CD4-positive, CD25-positive, alpha-beta regulatory T cell (primary cell): Measurements from ENCODE around the gene DNAH10. TPM values are rescaled to one million over a fixed set of nuclear protein-coding genes. Genes with fewer than 3 reads are reported as not detected.
A peak's percentile ranks its signal among the peaks of the same experiment; 100 is the strongest.
"Not testable (repeated sequence)": the region's sequence is repeated elsewhere in the genome, so short reads cannot be mapped to it uniquely, and the experiment has no call there.

Experiments used
- ATAC-seq, 2 donors: fragments of 150-1000 bp; cut with Tn5 transposase; one replicate each; pipeline ENCODE4 v1.10.0; 2021; ENCODE audit warnings: low read depth in 2 of 2, moderate number of reproducible peaks in 2 of 2, moderate library complexity in 1 of 2
- DNase-seq, 3 donors: peaks; one replicate each; pipeline versions ENCODE4 v3.0.0 to v3.0.0-alpha.2; 2012 to 2022; ENCODE audit warnings: mixed read lengths in 1 of 3
- H3K27ac ChIP-seq: one replicate; pipeline ENCODE4 v1.7.0; 2013; ENCODE audit warnings: mild to moderate bottlenecking, low read length; ENCODE audit not compliant: insufficient read depth, poor library complexity, severe bottlenecking
- H3K27me3 ChIP-seq: one replicate; pipeline ENCODE4 v1.7.0; 2013; ENCODE audit warnings: low read length; ENCODE audit not compliant: control insufficient read depth, insufficient read depth
- H3K36me3 ChIP-seq: one replicate; pipeline ENCODE4 v1.7.0; 2013; ENCODE audit warnings: mild to moderate bottlenecking, low read length, moderate library complexity; ENCODE audit not compliant: control insufficient read depth, insufficient read depth
- H3K4me1 ChIP-seq: 2 replicates; pipeline ENCODE4 v1.7.0; 2013; ENCODE audit warnings: mild to moderate bottlenecking, low read length; ENCODE audit not compliant: insufficient read depth, control insufficient read depth, poor library complexity, severe bottlenecking
- H3K4me3 ChIP-seq: one replicate; pipeline ENCODE4 v1.7.0; 2013; ENCODE audit warnings: low read depth, mild to moderate bottlenecking, low read length, moderate library complexity
- H3K9me3 ChIP-seq, 2 experiments: 1 replicate in 1 of 2; 2 replicates in 1 of 2; pipeline ENCODE4 v1.7.0; 2013; ENCODE audit warnings: low read length in 2 of 2, mild to moderate bottlenecking in 1 of 2, moderate library complexity in 1 of 2; ENCODE audit not compliant: control insufficient read depth in 2 of 2
- H3K27ac Mint-ChIP-seq, 3 donors: one replicate each; pipeline ENCODE4 v1.8.0; 2020 to 2022; ENCODE audit warnings: mild to moderate bottlenecking in 3 of 3, mixed read lengths in 3 of 3, moderate library complexity in 2 of 3
- H3K27me3 Mint-ChIP-seq: one replicate; pipeline ENCODE4 v1.8.0; 2022; ENCODE audit warnings: mild to moderate bottlenecking, mixed read lengths
- H3K36me3 Mint-ChIP-seq: one replicate; pipeline ENCODE4 v1.8.0; 2020; ENCODE audit warnings: mixed read lengths
- H3K4me1 Mint-ChIP-seq, 4 donors: one replicate each; pipeline ENCODE4 v1.8.0; 2020 to 2022; ENCODE audit warnings: mixed read lengths in 4 of 4, mild to moderate bottlenecking in 1 of 4
- H3K4me3 Mint-ChIP-seq, 4 donors: one replicate each; pipeline ENCODE4 v1.8.0; 2020 to 2022; ENCODE audit warnings: mild to moderate bottlenecking in 4 of 4, mixed read lengths in 4 of 4, moderate library complexity in 3 of 4
- H3K9me3 Mint-ChIP-seq, 7 donors: one replicate each; pipeline ENCODE4 v1.8.0; 2020 to 2022; ENCODE audit warnings: mixed read lengths in 7 of 7, mild to moderate bottlenecking in 3 of 7, moderate library complexity in 2 of 7
- polyA plus RNA-seq, 4 donors: library from polyadenylated mRNA; unstranded; fragments of 300-500 nt; fragmentation: Illumina TruSeq; gene quantifications; one replicate each; pipeline ENCODE4 v1.2.3, GENCODE V29; 2021
- total RNA-seq: library from RNA; stranded (reverse); gene quantifications from one replicate; pipeline ENCODE4 v1.2.3, GENCODE V29; 2022

The DNAH10 gene
- total and polyA plus RNA-seq, 5 donors from 2014 or later = 0.02 to 0.07 TPM; not detected in 3

GRCh38 chr12:123942911-123943648 is 181.0 kb downstream of the DNAH10 start:
- Mint-ChIP-seq H3K4me1 (peaks cover 0 to 17% (median 10%) of the 10 kb centered on the region in 4 donors), H3K27ac (no peak overlapping the region), H3K4me3 (no peak overlapping the region), H3K36me3 (peaks cover 43% of the 10 kb centered on the region), H3K9me3 (peaks cover 0 to 9% (median 0%) of the 10 kb centered on the region in 7 donors), H3K27me3 (no peaks in the 10 kb centered on the region)
- no peaks in the 10 kb centered on the region for H3K27me3 ChIP-seq
- peaks cover 0 to 6% of the 10 kb centered on the region in 2 experiments for H3K9me3 ChIP-seq
- ATAC-seq (no peak), DNase-seq (no peak)
- H3K4me1 ChIP-seq = peaks cover 7% of the 10 kb centered on the region
- no peak overlapping the region for H3K4me3 ChIP-seq
- peaks cover 21% of the 10 kb centered on the region for H3K36me3 ChIP-seq
- H3K27ac ChIP-seq = no peak overlapping the region

GRCh38 chr12:123943816-123944215 is 181.7 kb downstream of the DNAH10 start:
- ATAC-seq (no peak), DNase-seq (no peak)
- Mint-ChIP-seq H3K4me1 (peaks cover 0 to 14% (median 3%) of the 10 kb centered on the region in 4 donors), H3K27ac (no peak overlapping the region), H3K36me3 (peaks cover 39% of the 10 kb centered on the region), H3K27me3 (no peaks in the 10 kb centered on the region), H3K4me3 (peak overlapping the region in 1 of 4 donors; percentile 7), H3K9me3 (peaks cover 0 to 9% (median 0%) of the 10 kb centered on the region in 7 donors)
- peaks cover under 1% of the 10 kb centered on the region for H3K4me1 ChIP-seq
- H3K27ac ChIP-seq = no peak overlapping the region
- no peak overlapping the region for H3K4me3 ChIP-seq
- peaks cover 0 to 6% of the 10 kb centered on the region in 2 experiments for H3K9me3 ChIP-seq
- H3K27me3 ChIP-seq = no peaks in the 10 kb centered on the region
- peaks cover 21% of the 10 kb centered on the region for H3K36me3 ChIP-seq

GRCh38 chr12:123944696-123945095 is 182.6 kb downstream of the DNAH10 start:
- Mint-ChIP-seq H3K27ac (peak overlapping the region in 1 of 3 donors; percentile 65), H3K4me1 (peaks cover 0 to 12% (median 1%) of the 10 kb centered on the region in 4 donors), H3K9me3 (peaks cover 0 to 9% (median 0%) of the 10 kb centered on the region in 7 donors), H3K27me3 (no peaks in the 10 kb centered on the region), H3K36me3 (peaks cover 36% of the 10 kb centered on the region), H3K4me3 (no peak overlapping the region)
- Histone ChIP-seq H3K27ac (no peak overlapping the region), H3K9me3 (peaks cover 0 to 6% of the 10 kb centered on the region in 2 experiments), H3K36me3 (peaks cover 21% of the 10 kb centered on the region), H3K4me1 (no peaks in the 10 kb centered on the region), H3K4me3 (no peak overlapping the region), H3K27me3 (no peaks in the 10 kb centered on the region)
- no peak for DNase-seq
- ATAC-seq = no peak

- peaks cover 36% of the 10 kb centered on the region for H3K36me3 Mint-ChIP-seq
- H3K4me1 Mint-ChIP-seq = peaks cover 0 to 15% (median 2%) of the 10 kb centered on the region in 4 donors
- no peak overlapping the region for H3K4me3 Mint-ChIP-seq
- no peak overlapping the region for H3K27ac Mint-ChIP-seq
- no peaks in the 10 kb centered on the region for H3K27me3 Mint-ChIP-seq
- Histone ChIP-seq H3K9me3 (peaks cover 0 to 6% of the 10 kb centered on the region in 2 experiments), H3K36me3 (peaks cover 21% of the 10 kb centered on the region), H3K4me3 (no peak overlapping the region), H3K27ac (no peak overlapping the region), H3K4me1 (no peaks in the 10 kb centered on the region), H3K27me3 (no peaks in the 10 kb centered on the region)
- DNase-seq (no peak), ATAC-seq (no peak)
- peaks cover 0 to 9% (median 0%) of the 10 kb centered on the region in 7 donors for H3K9me3 Mint-ChIP-seq
These were observed 183.4 kb downstream of the DNAH10 start for GRCh38 chr12:123945287-123946151.

- no peaks in the 10 kb centered on the region for H3K27me3 ChIP-seq
- Mint-ChIP-seq H3K9me3 (peaks cover 0 to 9% (median 0%) of the 10 kb centered on the region in 7 donors), H3K27me3 (no peaks in the 10 kb centered on the region), H3K36me3 (peaks cover 35% of the 10 kb centered on the region), H3K4me3 (no peak overlapping the region), H3K27ac (peak overlapping the region in 1 of 3 donors; percentile 33), H3K4me1 (peaks cover 0 to 15% (median 1%) of the 10 kb centered on the region in 4 donors)
- no peaks in the 10 kb centered on the region for H3K4me1 ChIP-seq
- ATAC-seq (no peak), DNase-seq (no peak)
- peaks cover 20% of the 10 kb centered on the region for H3K36me3 ChIP-seq
- peaks cover 0 to 6% of the 10 kb centered on the region in 2 experiments for H3K9me3 ChIP-seq
- H3K4me3 ChIP-seq = no peak overlapping the region
- H3K27ac ChIP-seq = no peak overlapping the region
These were observed 184.0 kb downstream of the DNAH10 start for GRCh38 chr12:123946152-123946515.

GRCh38 chr12:123946516-123947505 is 184.7 kb downstream of the DNAH10 start:
- H3K4me3 Mint-ChIP-seq, H3K27ac ChIP-seq, H3K27me3 Mint-ChIP-seq, H3K9me3 Mint-ChIP-seq, ATAC-seq, DNase-seq, H3K4me3 ChIP-seq, H3K27me3 ChIP-seq, H3K9me3 ChIP-seq, H3K4me1 ChIP-seq: not testable (repeated sequence)
- peaks cover 14% of the 10 kb centered on the region for H3K36me3 ChIP-seq
- peak overlapping the region in 1 of 3 donors; percentile 33 for H3K27ac Mint-ChIP-seq
- peaks cover 30% of the 10 kb centered on the region for H3K36me3 Mint-ChIP-seq
- peaks cover 0 to 15% (median 2%) of the 10 kb centered on the region in 4 donors for H3K4me1 Mint-ChIP-seq

- ATAC-seq = not testable (repeated sequence)
These were observed 185.4 kb downstream of the DNAH10 start for GRCh38 chr12:123947531-123947930.

More at GRCh38 chr12:123947531-123947930, 185.4 kb downstream of the DNAH10 start:
- H3K27ac Mint-ChIP-seq = peak overlapping the region in 1 of 3 donors; percentile 20
- not testable (repeated sequence) for H3K4me3 Mint-ChIP-seq, H3K36me3 ChIP-seq, H3K4me1 ChIP-seq, H3K27me3 ChIP-seq, H3K9me3 Mint-ChIP-seq, H3K4me3 ChIP-seq, H3K9me3 ChIP-seq, H3K27ac ChIP-seq, DNase-seq, H3K27me3 Mint-ChIP-seq
- peaks cover 23% of the 10 kb centered on the region for H3K36me3 Mint-ChIP-seq
- H3K4me1 Mint-ChIP-seq = peaks cover 0 to 15% (median 2%) of the 10 kb centered on the region in 4 donors
